GM12875 (cell line): ENCODE data around the gene RAB31.

Source experiments
- H3K4me3 ChIP-seq: one replicate; pipeline ENCODE4 v1.5.1; 2011; ENCODE audit warnings: low read depth, low read length, control low read depth
- CTCF ChIP-seq: IDR thresholded peaks from 2 replicates; pipeline ENCODE4 v1.5.1; 2011; ENCODE audit warnings: low read depth, mild to moderate bottlenecking, control low read depth, inconsistent platforms, low read length, moderate library complexity, borderline replicate concordance; ENCODE audit not compliant: insufficient read depth

Gene RAB31

DNA sequence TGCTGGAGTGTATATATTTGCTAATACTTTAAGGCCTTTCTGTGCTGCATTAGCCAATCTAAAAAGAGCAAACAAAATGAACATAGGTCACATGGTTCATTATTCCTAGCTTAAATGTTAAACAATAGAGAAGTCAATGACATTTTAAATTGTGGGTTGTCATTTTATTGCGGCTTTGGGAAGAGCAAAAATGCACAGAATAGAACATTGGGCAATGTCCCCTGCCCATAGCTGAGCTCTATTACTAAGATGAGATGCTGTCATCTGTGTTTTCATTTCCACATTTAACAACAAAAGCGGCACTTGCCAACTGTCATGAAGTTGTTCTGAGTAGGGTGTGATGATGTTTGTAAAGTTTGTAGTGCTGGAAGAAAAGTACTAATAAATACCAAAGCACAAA lies 202.6 kb downstream of the RAB31 start:
- TF ChIP-seq CTCF, result no peak
- H3K4me3 ChIP-seq, result no peak overlapping the region

GRCh38 chr18:9911226-9911625 lies 203.1 kb downstream of the RAB31 start:
- no peak for TF ChIP-seq CTCF
- H3K4me3 ChIP-seq, result no peak overlapping the region
